Ovary (tissue), 9 donors: ENCODE results near the gene CCL4. TPM values are rescaled to one million over a fixed set of nuclear protein-coding genes. Genes with fewer than 3 reads are reported as not detected.

Experiments
- DNase-seq, 5 donors: peaks; one replicate each; pipeline ENCODE4 v3.0.0-alpha.2; 2019 to 2020
- H3K27ac ChIP-seq, 2 donors: fragments of 200-600 bp; one replicate each; pipeline versions ENCODE4 v1.5.1 to v1.8.0; 2019 to 2022
- H3K27me3 ChIP-seq: fragments of 200-600 bp; one replicate; pipeline ENCODE4 v1.8.0; 2022
- H3K36me3 ChIP-seq: fragments of 200-600 bp; sonication (generic); one replicate; pipeline ENCODE4 v1.5.1; 2019
- H3K4me1 ChIP-seq: one replicate; pipeline ENCODE4 v1.8.1; 2013; ENCODE audit warnings: mild to moderate bottlenecking, moderate library complexity; ENCODE audit not compliant: insufficient read depth
- H3K4me3 ChIP-seq: fragments of 200-600 bp; sonication (generic); one replicate; pipeline ENCODE4 v1.5.1; 2017
- H3K9me3 ChIP-seq, 2 donors: fragments of 200-600 bp in 1 of 2; sonication (generic) in 1 of 2; one replicate each; pipeline versions ENCODE4 v1.5.1 to v1.8.1; 2013 to 2019; ENCODE audit warnings: mild to moderate bottlenecking in 1 of 2, moderate library complexity in 1 of 2
- CTCF ChIP-seq, 3 donors: fragments of 450-650 bp in 2 of 3; fragments of 200-600 bp in 1 of 3; IDR thresholded peaks; one replicate each; pipeline versions ENCODE4 v1.5.1 to v1.8.0; 2016 to 2022; ENCODE audit warnings: antibody characterized with exemption in 3 of 3, mild to moderate bottlenecking in 1 of 3
- EP300 ChIP-seq: sonication (generic); formaldehyde crosslinking; IDR thresholded peaks from one replicate; pipeline ENCODE4 v1.6.1; 2017; ENCODE audit warnings: antibody characterized with exemption
- POLR2A ChIP-seq: fragments of 450-650 bp; IDR thresholded peaks from one replicate; pipeline ENCODE4 v1.6.1; 2017; ENCODE audit warnings: antibody characterized with exemption, mild to moderate bottlenecking, moderate library complexity
- WGBS, 3 donors: extraction: QIAGEN DNeasy Blood & Tissue Kit in 1 of 3; methylation state at CpG; one replicate each; pipeline versions ENCODE4 v1.1.5 to v1.1.7; 2013 to 2017; 5-methylcytosine and 5-hydroxymethylcytosine counted together
- intact Hi-C, 4 donors: fragments of 100-400 bp; cut with DNase I; formaldehyde crosslinking; loops; one replicate each; pipeline versions ENCODE4 v1.11.0 to v1.15.1; 2022 to 2023
- polyA plus RNA-seq, 2 donors: library from polyadenylated mRNA; stranded (reverse); fragments of 200-250 nt in 1 of 2; fragments of 350-450 nt in 1 of 2; fragmentation: Illumina TruSeq in 1 of 2; extraction: RNeasy Lipid Tissue Mini Kit (QIAGEN cat#74804) in 1 of 2; gene quantifications; one replicate each; pipeline ENCODE4 v1.2.3, GENCODE V29; 2013 to 2014
- total RNA-seq, 7 donors: library from RNA; depleted of rRNA in 2 of 7; stranded (reverse); fragments of >200 nt in 2 of 7; fragmentation: NEBNext Ultra II Directional in 3 of 7; extraction: Animal tissue kit (Norgen Biotek cat#: 25700) in 3 of 7; gene quantifications; one replicate each; pipeline versions ENCODE4 v1.1.0 to v1.2.4, GENCODE V29; 2016 to 2023
- donor health status: DM: no; HTN: no; CAD: no; lungs with moderate emphysema.
- donor health status: DM: no; HTN: no; CAD: no.
- donor health status: Bipolar disorder and iron deficiency.
- donor health status: DM: yes; HTN: yes; CAD: no.
- donor health status: DM: no; HTN: no; CAD: no.
- donor health status: DM: yes; HTN: yes; CAD: no.

The CCL4 gene
- total and polyA plus RNA-seq, 9 donors, result 1.1 to 17.2 (median 2.3) TPM

DNA sequence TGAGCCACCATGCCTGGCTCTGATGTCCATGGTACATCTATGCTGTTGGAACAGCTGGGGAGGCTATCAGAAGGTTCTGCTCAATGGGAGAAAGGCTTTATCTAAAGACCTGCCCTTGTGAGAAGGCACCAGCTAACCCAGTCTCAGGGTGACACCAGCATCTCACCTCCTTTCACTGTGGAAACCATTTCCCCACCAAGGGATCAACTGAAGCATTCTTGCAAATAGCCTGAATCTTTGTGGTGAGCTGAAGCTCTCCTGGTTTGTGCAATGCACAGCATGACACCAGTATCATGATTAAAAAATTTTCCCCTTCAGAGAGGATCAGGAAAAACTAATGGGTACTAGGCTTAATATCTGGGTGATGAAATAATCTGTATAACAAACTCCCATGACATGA, 34.5 kb upstream of the CCL4 start:
- H3K4me3 ChIP-seq, result no peak overlapping the region
- H3K36me3 ChIP-seq, result no peaks in the 10 kb centered on the region
- TF ChIP-seq EP300 (no peak), CTCF (IDR thresholded peaks at IDR 0.05) (no peak), POLR2A (no peak)
- no peaks in the 10 kb centered on the region for H3K9me3 ChIP-seq
- H3K4me1 ChIP-seq, result no peaks in the 10 kb centered on the region
- no peak for DNase-seq
- H3K27me3 ChIP-seq, result no peaks in the 10 kb centered on the region
- H3K27ac ChIP-seq, result no peak overlapping the region
- intact Hi-C loops, result loop anchor here in 1 of 4 donors (10.0 kb wide), 1 partner anchor 76 kb away; no protein-coding TSS in a partner anchor

DNA sequence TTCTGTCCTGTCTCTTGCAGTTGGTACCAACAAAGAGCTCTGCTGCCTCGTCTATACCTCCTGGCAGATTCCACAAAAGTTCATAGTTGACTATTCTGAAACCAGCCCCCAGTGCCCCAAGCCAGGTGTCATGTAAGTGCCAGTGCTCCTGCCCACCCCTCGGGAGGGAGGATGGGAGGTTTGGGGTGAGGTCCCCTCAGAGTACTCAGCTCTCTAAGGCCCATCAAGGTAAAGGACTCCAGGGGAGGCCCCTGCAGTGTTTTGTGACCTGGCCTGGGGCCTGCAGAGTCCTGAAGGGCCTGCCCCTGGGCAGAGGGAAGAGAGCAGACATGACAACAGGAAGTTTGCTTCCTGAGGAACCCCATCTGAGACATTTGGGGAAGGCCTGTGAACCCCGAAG, 33.2 kb upstream of the CCL4 start:
- Histone ChIP-seq H3K36me3 (no peaks in the 10 kb centered on the region), H3K27ac (no peak overlapping the region), H3K9me3 (no peaks in the 10 kb centered on the region), H3K27me3 (no peaks in the 10 kb centered on the region), H3K4me1 (no peaks in the 10 kb centered on the region), H3K4me3 (no peak overlapping the region)
- DNase-seq, result no peak
- 67 to 77% (median 69%) methylated on average over 3 of the region's 3 CpGs for WGBS, 3 donors
- TF ChIP-seq EP300 (no peak), CTCF (IDR thresholded peaks at IDR 0.05) (no peak), POLR2A (no peak)
- intact Hi-C loops, result no loop called here

- 35 to 53% (median 44%) methylated on average over 2 of the region's 2 CpGs for whole genome bisulfite sequencing, 3 donors
- no peak for DNase-seq
- no peaks in the 10 kb centered on the region for H3K36me3 ChIP-seq
- no peaks in the 10 kb centered on the region for H3K27me3 ChIP-seq
- no peak overlapping the region for H3K4me3 ChIP-seq
- intact Hi-C loops, result no loop called here
- H3K9me3 ChIP-seq, result no peaks in the 10 kb centered on the region
- TF ChIP-seq EP300 (no peak), CTCF (IDR thresholded peaks at IDR 0.05) (no peak), POLR2A (no peak)
- H3K4me1 ChIP-seq, result no peaks in the 10 kb centered on the region
- H3K27ac ChIP-seq, result no peak overlapping the region
These were observed 31.9 kb upstream of the CCL4 start for GRCh38 chr17:36071751-36072150.

DNA sequence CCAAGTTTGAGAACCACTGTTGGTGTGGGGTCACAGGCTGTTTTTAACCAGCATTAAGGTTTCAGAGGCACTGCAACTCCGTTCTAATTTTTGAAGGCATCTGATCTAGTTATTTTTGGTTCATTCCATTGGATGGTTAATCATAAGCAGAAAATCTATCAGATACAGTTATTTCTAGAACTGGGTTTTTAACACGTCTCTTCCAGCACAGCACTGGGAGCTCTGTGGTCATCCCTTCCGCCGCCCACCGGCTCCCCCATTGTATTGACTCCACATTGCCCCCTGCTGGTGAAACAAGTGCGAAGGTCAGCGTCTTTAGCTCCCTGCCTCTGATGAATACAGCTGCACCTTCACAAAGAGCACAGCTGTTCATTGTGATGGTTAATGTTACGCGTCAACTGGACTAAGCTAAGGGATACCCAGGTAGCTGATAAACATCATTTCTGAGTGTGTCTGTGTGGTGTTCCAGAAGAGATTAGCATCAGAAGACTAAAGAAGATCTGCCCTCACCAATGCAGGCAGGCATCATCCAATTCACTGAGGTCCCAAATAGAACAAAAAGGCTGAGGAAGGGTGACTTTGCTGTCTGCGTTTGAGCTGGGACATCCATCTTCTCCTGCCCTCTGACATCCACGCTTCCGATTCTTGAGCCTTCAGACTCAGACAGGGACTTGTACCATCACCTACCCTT, 31.1 kb upstream of the CCL4 start:
- intact Hi-C loops, result no loop called here
- no peak for DNase-seq
- Histone ChIP-seq H3K27ac (no peak overlapping the region), H3K4me1 (no peaks in the 10 kb centered on the region), H3K36me3 (no peaks in the 10 kb centered on the region), H3K27me3 (no peaks in the 10 kb centered on the region), H3K4me3 (no peak overlapping the region), H3K9me3 (no peaks in the 10 kb centered on the region)
- TF ChIP-seq EP300, result no peak
- TF ChIP-seq POLR2A, result no peak
- no peak for TF ChIP-seq CTCF (IDR thresholded peaks at IDR 0.05)
- WGBS, 3 donors, result 33 to 41% (median 39%) methylated on average over 12 of the region's 12 CpGs
